H1 (cell line): ENCODE results near the gene CWC25. TPM values are rescaled to one million over a fixed set of nuclear protein-coding genes. Genes with fewer than 3 reads are reported as not detected.

Experiments
- CTCF ChIA-PET: fragments of 300-600 bp; sonication (Branson Sonifier 250); formaldehyde crosslinking; loops from one replicate; lab custom pipeline; 2021; ENCODE audit not compliant: partially characterized antibody; lab: Charles Lee
- POLR2A ChIA-PET: fragments of 300-600 bp; sonication (Branson Sonifier 250); formaldehyde crosslinking; loops from one replicate; lab custom pipeline; 2021; ENCODE audit warnings: inconsistent platforms; ENCODE audit not compliant: partially characterized antibody; lab: Charles Lee
- DNase-seq, 2 experiments: peaks; one replicate each; pipeline versions ENCODE4 v3.0.0 to v3.0.0-alpha.2; 2010 to 2022; ENCODE audit warnings: low spot score in 2 of 2, low read depth in 1 of 2, mixed read lengths in 1 of 2
- FAIRE-seq: peaks from 2 replicates; lab custom pipeline; 2011; peaks lifted over from hg19 to GRCh38; lab: Jason Lieb, UNC
- H2AFZ ChIP-seq: 2 replicates; pipeline ENCODE4 v1.8.1; 2012; ENCODE audit warnings: low read length, inconsistent platforms
- H2AK5ac ChIP-seq: 2 replicates; pipeline ENCODE4 v1.6.1; 2013; ENCODE audit warnings: low read depth, low read length
- H2BK120ac ChIP-seq: replicated peaks from 2 replicates; pipeline ENCODE3; 2013; ENCODE audit warnings: low read depth, low read length, inconsistent platforms
- H2BK12ac ChIP-seq: 2 replicates; pipeline ENCODE4 v1.6.1; 2013; ENCODE audit warnings: low read depth, low read length
- H2BK15ac ChIP-seq: 2 replicates; pipeline ENCODE4 v1.6.1; 2013; ENCODE audit warnings: low read length
- H2BK20ac ChIP-seq: 2 replicates; pipeline ENCODE4 v1.6.1; 2013; ENCODE audit warnings: low read length
- H2BK5ac ChIP-seq: 2 replicates; pipeline ENCODE4 v1.6.1; 2013; ENCODE audit warnings: low read depth, low read length
- H3K14ac ChIP-seq: 2 replicates; pipeline ENCODE4 v1.6.1; 2013; ENCODE audit warnings: inconsistent platforms; ENCODE audit not compliant: insufficient read length
- H3K18ac ChIP-seq: 2 replicates; pipeline ENCODE4 v1.6.1; 2013; ENCODE audit warnings: low read length; ENCODE audit errors: extremely low read depth
- H3K23ac ChIP-seq: 2 replicates; pipeline ENCODE4 v1.6.1; 2013; ENCODE audit warnings: inconsistent platforms; ENCODE audit not compliant: insufficient read length
- H3K23me2 ChIP-seq: 2 replicates; pipeline ENCODE4 v1.6.1; 2013; ENCODE audit warnings: low read depth, low read length
- H3K27ac ChIP-seq: 2 replicates; pipeline ENCODE4 v1.6.1; 2011; ENCODE audit warnings: low read depth, low read length, inconsistent platforms
- H3K27me3 ChIP-seq, 4 experiments: replicated peaks in 1 of 4; 1 replicate in 1 of 4; 2 replicates in 3 of 4; pipeline versions ENCODE4 v1.6.1 to v1.8.1; 2011 to 2013; ENCODE audit warnings: low read length in 3 of 4, mild to moderate bottlenecking in 3 of 4, inconsistent platforms in 2 of 4, mixed read lengths in 2 of 4, moderate library complexity in 1 of 4; ENCODE audit not compliant: control insufficient read depth in 3 of 4, insufficient read depth in 3 of 4; ENCODE audit errors: extremely low read depth in 1 of 4
- H3K36me3 ChIP-seq, 4 experiments: 2 replicates each; pipeline versions ENCODE4 v1.6.1 to v1.8.1; 2011 to 2013; ENCODE audit warnings: mild to moderate bottlenecking in 4 of 4, low read length in 3 of 4, moderate library complexity in 2 of 4, control low read depth in 1 of 4, inconsistent platforms in 1 of 4; ENCODE audit not compliant: insufficient read depth in 4 of 4, control insufficient read depth in 2 of 4
- H3K4ac ChIP-seq: replicated peaks from 2 replicates; pipeline ENCODE3; 2013; ENCODE audit warnings: low read length, low read depth, mixed read lengths, inconsistent platforms; ENCODE audit not compliant: insufficient read length
- H3K4me1 ChIP-seq, 4 experiments: replicated peaks in 1 of 4; 1 replicate in 1 of 4; 2 replicates in 3 of 4; pipeline versions ENCODE4 v1.6.1 to v1.8.1; 2011 to 2013; ENCODE audit warnings: low read length in 3 of 4, inconsistent platforms in 2 of 4, mixed read lengths in 1 of 4; ENCODE audit not compliant: insufficient read depth in 4 of 4, control insufficient read depth in 3 of 4
- H3K4me2 ChIP-seq, 2 experiments: 2 replicates each; pipeline versions ENCODE4 v1.6.1 to v1.8.1; 2011 to 2013; ENCODE audit warnings: low read depth in 2 of 2, low read length in 2 of 2, control low read depth in 1 of 2, inconsistent platforms in 1 of 2, mild to moderate bottlenecking in 1 of 2; ENCODE audit not compliant: insufficient read depth in 1 of 2
- H3K4me3 ChIP-seq, 4 experiments: fragments of 200-600, 300-600 bp in 1 of 4; sonication (generic), shearing (Covaris generic), sonication (Bioruptor Twin) in 1 of 4; 2 replicates each; pipeline versions ENCODE4 v1.5.1 to v1.8.1; 2011 to 2016; ENCODE audit warnings: low read length in 4 of 4, low read depth in 3 of 4, control low read depth in 2 of 4, inconsistent platforms in 2 of 4, mild to moderate bottlenecking in 2 of 4, mixed read lengths in 1 of 4, moderate library complexity in 1 of 4; ENCODE audit not compliant: insufficient read depth in 2 of 4; ENCODE audit errors: extremely low read depth in 1 of 4
- H3K56ac ChIP-seq: replicated peaks from 2 replicates; pipeline ENCODE3; 2013; ENCODE audit warnings: low read depth, mild to moderate bottlenecking, mixed read lengths, low read length, inconsistent platforms; ENCODE audit not compliant: insufficient read length
- H3K79me1 ChIP-seq: 2 replicates; pipeline ENCODE4 v1.6.1; 2013; ENCODE audit warnings: low read depth, low read length, control low read depth
- H3K79me2 ChIP-seq, 2 experiments: 2 replicates each; pipeline versions ENCODE4 v1.6.1 to v1.8.1; 2012 to 2013; ENCODE audit warnings: low read length in 2 of 2, mild to moderate bottlenecking in 2 of 2, inconsistent platforms in 1 of 2; ENCODE audit not compliant: insufficient read depth in 2 of 2, control insufficient read depth in 1 of 2
- H3K9ac ChIP-seq, 4 experiments: replicated peaks in 1 of 4; 1 replicate in 1 of 4; 2 replicates in 3 of 4; pipeline versions ENCODE4 v1.6.1 to v1.8.1; 2011 to 2013; ENCODE audit warnings: low read depth in 3 of 4, low read length in 3 of 4, control low read depth in 2 of 4, mild to moderate bottlenecking in 2 of 4, moderate library complexity in 2 of 4, inconsistent platforms in 1 of 4; ENCODE audit errors: extremely low read depth in 1 of 4
- H3K9me3 ChIP-seq, 2 experiments: 2 replicates each; pipeline versions ENCODE4 v1.6.1 to v1.8.1; 2012 to 2013; ENCODE audit warnings: mild to moderate bottlenecking in 2 of 2, moderate library complexity in 2 of 2, control low read depth in 1 of 2, inconsistent platforms in 1 of 2, low read depth in 1 of 2, low read length in 1 of 2, mixed read lengths in 1 of 2; ENCODE audit not compliant: insufficient read depth in 2 of 2
- H4K20me1 ChIP-seq, 2 experiments: replicated peaks in 1 of 2; 2 replicates each; pipeline versions ENCODE3 to v1.8.1; 2011 to 2013; ENCODE audit warnings: inconsistent platforms in 2 of 2, low read length in 2 of 2, mild to moderate bottlenecking in 1 of 2; ENCODE audit not compliant: insufficient read depth in 2 of 2, control insufficient read depth in 1 of 2
- H4K5ac ChIP-seq: 2 replicates; pipeline ENCODE4 v1.6.1; 2013; ENCODE audit warnings: low read length, low read depth, mixed read lengths, inconsistent platforms; ENCODE audit not compliant: insufficient read length
- H4K8ac ChIP-seq: 2 replicates; pipeline ENCODE4 v1.8.0; 2013; ENCODE audit warnings: mild to moderate bottlenecking, moderate library complexity, low read length, inconsistent platforms; ENCODE audit not compliant: insufficient read depth; ENCODE audit errors: extremely low read depth
- H4K91ac ChIP-seq: replicated peaks from 2 replicates; pipeline ENCODE3; 2013; ENCODE audit warnings: low read length, mixed read lengths, inconsistent platforms; ENCODE audit not compliant: insufficient read length
- ATF2 ChIP-seq: IDR thresholded peaks from 2 replicates; pipeline ENCODE4 v1.6.1; 2012; ENCODE audit warnings: low read length, inconsistent platforms
- BACH1 ChIP-seq: IDR thresholded peaks from 2 replicates; pipeline ENCODE4 v1.6.1; 2012; ENCODE audit warnings: low read length, improper control_type of control experiment
- CHD1 ChIP-seq: IDR thresholded peaks from 2 replicates; pipeline ENCODE4 v1.6.1; 2012; ENCODE audit warnings: low read depth, low read length, improper control_type of control experiment
- NANOG ChIP-seq: IDR thresholded peaks from 2 replicates; pipeline ENCODE4 v1.6.1; 2011; ENCODE audit warnings: low read length, low read depth, mild to moderate bottlenecking, inconsistent platforms; ENCODE audit not compliant: insufficient read depth, poor library complexity, severe bottlenecking
- POLR2A ChIP-seq, 2 experiments: IDR thresholded peaks; 1 replicate in 1 of 2; 2 replicates in 1 of 2; pipeline ENCODE4 v1.6.1; 2011; ENCODE audit warnings: low read depth in 2 of 2, low read length in 2 of 2, mild to moderate bottlenecking in 2 of 2; ENCODE audit errors: control extremely low read depth in 1 of 2
- POU5F1 ChIP-seq: IDR thresholded peaks from 2 replicates; pipeline ENCODE4 v1.6.1; 2011; ENCODE audit warnings: low read depth, mild to moderate bottlenecking, low read length, moderate library complexity
- SP4 ChIP-seq: IDR thresholded peaks from 2 replicates; pipeline ENCODE4 v1.6.1; 2012; ENCODE audit warnings: low read length, inconsistent platforms
- WGBS, 2 experiments: shearing (Covaris generic) in 1 of 2; methylation state at CpG; one replicate each; pipeline versions ENCODE4 v1.1.6 to v1.1.7; 2013 to 2015; ENCODE audit warnings: low lambda C conversion rate in 2 of 2, mixed read lengths in 2 of 2, inconsistent platforms in 1 of 2, low coverage in 1 of 2, missing lambda C conversion rate in 1 of 2; ENCODE audit not compliant: insufficient replicate concordance in 2 of 2, insufficient coverage in 1 of 2, insufficient read length in 1 of 2; ENCODE audit errors: extremely low coverage in 1 of 2, missing lambda C conversion rate in 1 of 2; 5-methylcytosine and 5-hydroxymethylcytosine counted together
- polyA plus RNA-seq, 7 experiments: library from polyadenylated mRNA; depleted of rRNA in 3 of 7; stranded (reverse) in 5 of 7; unstranded in 2 of 7; fragments of >200 nt in 5 of 7; fragments of 200-250 nt in 2 of 7; gene quantifications; 1 replicate in 5 of 7; 2 replicates in 1 of 7; 4 replicates in 1 of 7; pipeline versions ENCODE4 v1.2.1 to v1.2.3, GENCODE V29; 2011 to 2013; ENCODE audit warnings: missing spikeins in 2 of 7, mixed read lengths in 2 of 7
- total RNA-seq: library from RNA; stranded (reverse); fragmentation: NEBNext Ultra II Directional; extraction: Animal tissue kit (Norgen Biotek cat#: 25700); gene quantifications from 2 replicates; pipeline ENCODE4 v1.2.1, GENCODE V29; 2021

CWC25 gene
- total and polyA plus RNA-seq, 2 of the 8 experiments (the other 6 are each of a cell fraction or from before 2014, with no cell fraction given) = 11.1 to 13.1 TPM

GRCh38 chr17:38825762-38826247 lies 684 bp upstream of the CWC25 start:
- Histone ChIP-seq H2BK12ac (peak overlapping the region; percentile 95; the same call in 1 of the 2 replicates), H2BK15ac (no peak overlapping the region), H3K23ac (no peak overlapping the region), H4K20me1 (peaks cover 3 to 8% of the 10 kb centered on the region in 2 experiments), H3K18ac (peak overlapping the region; percentile 52), H3K4me2 (peak overlapping the region; percentile 66 to 80), H3K27me3 (no peaks in the 10 kb centered on the region), H3K79me2 (peaks cover 11 to 20% of the 10 kb centered on the region in 2 experiments), H3K9ac (peak overlapping the region; percentile 82 to 97 (median 96)), H3K9me3 (no peaks in the 10 kb centered on the region), H3K36me3 (peaks cover 0 to 2% (median under 1%) of the 10 kb centered on the region in 4 experiments; a peak in 3 of 8 replicates), H2AFZ (0 out of 2 replicates have a peak overlapping the region, but pooled peaks have one; percentile 89), H2BK120ac (no peak overlapping the region), H3K4me1 (peaks cover 0 to 3% (median 1%) of the 10 kb centered on the region in 4 experiments; a peak in 2 of 7 replicates), H2BK20ac (0 out of 2 replicates have a peak overlapping the region, but pooled peaks have one; percentile 88), H4K91ac (peak overlapping the region; percentile 70), H3K4ac (peak overlapping the region; percentile 1), H3K27ac (peak overlapping the region; percentile 99), H2BK5ac (peak overlapping the region; percentile 99), H4K5ac (no peak overlapping the region), H3K23me2 (peaks cover 8% of the 10 kb centered on the region), H3K4me3 (peak overlapping the region; percentile 59 to 94 (median 91)), H3K14ac (no peak overlapping the region), H3K79me1 (peaks cover 2% of the 10 kb centered on the region), H3K56ac (peak overlapping the region; percentile 92), H4K8ac (peak overlapping the region; percentile 100), H2AK5ac (0 out of 2 replicates have a peak overlapping the region, but pooled peaks have one; percentile 61)
- no peak for TF ChIP-seq SP4
- no peak for TF ChIP-seq ATF2
- TF ChIP-seq POLR2A (IDR thresholded peaks at IDR 0.05; ENCODE audit: control extremely low read depth in 1 of 2, low read depth in 2 of 2, low read length in 2 of 2) = no peak
- TF ChIP-seq NANOG = no peak
- 0 out of 2 replicates have a peak, but pooled peaks have one; percentile 13 for TF ChIP-seq CHD1
- no peak for TF ChIP-seq POU5F1
- no peak for TF ChIP-seq BACH1
- FAIRE-seq = no peak
- ChIA-PET POLR2A (interaction anchor here (0.8 to 9.9 kb wide), 18 partner anchors 8 to 98 kb away, joined by 3 to 174 read pairs (median 4); partner anchors contain the start of genes LASP1, PIP4K2B and RPL23), CTCF (interaction anchor here (0.9 to 1.2 kb wide), 2 partner anchors 16 to 349 kb away, joined by 3 read pairs; no protein-coding TSS in a partner anchor)
- no peak for DNase-seq
- WGBS, 2 experiments = 84% methylated on average over 17 of the region's 17 CpGs; no CpG with 5 or more reads in 1 of the 2 experiments
